ENCODE data around the gene PDE9A.

GRCh38 chr21:42658320-42659105, 5.1 kb downstream of the PDE9A start:
- no peak for TF ChIP-seq POLR2A (IDR thresholded peaks at IDR 0.05)
- no peak for TF ChIP-seq CTCF (IDR thresholded peaks at IDR 0.05)
- TF ChIP-seq POLR2AphosphoS5 (IDR thresholded peaks at IDR 0.05): no peak

Measured in breast epithelium (tissue), 3 donors.